GM21737 (cell line): ENCODE data around the gene SPAG16.
"Not testable (repeated sequence)": the region's sequence is repeated elsewhere in the genome, so short reads cannot be mapped to it uniquely, and the experiment has no call there.

Source experiments
- ATAC-seq: cut with Tn5 transposase; IDR thresholded peaks from one replicate; pipeline ENCODE4 v1.9.1; 2021; ENCODE audit warnings: mild to moderate bottlenecking, moderate library complexity; ENCODE audit not compliant: unreplicated experiment

Gene SPAG16

GRCh38 chr2:213688825-213689224 is 404.6 kb downstream of the SPAG16 start:
- ATAC-seq = not testable (repeated sequence)

DNA sequence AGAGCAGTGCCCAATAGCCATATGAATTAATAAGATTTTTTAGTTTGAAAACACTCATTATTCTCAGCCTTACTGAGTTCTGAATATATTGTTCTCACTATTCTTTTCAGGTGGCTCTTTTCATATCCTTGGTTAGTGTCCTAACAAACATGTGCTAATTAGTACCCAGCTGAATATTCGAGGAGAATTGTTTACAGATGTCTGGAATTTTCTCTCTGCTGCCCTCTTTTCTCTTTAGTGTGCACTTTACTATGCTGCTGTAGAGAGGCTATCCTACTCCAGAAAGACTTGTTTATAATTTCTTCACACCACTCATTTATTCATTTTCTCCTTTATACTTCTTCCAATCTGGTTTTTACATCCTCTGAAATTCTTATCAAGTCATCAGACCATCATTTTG is 405.3 kb downstream of the SPAG16 start:
- ATAC-seq = no peak

GRCh38 chr2:213691351-213691750 is 407.1 kb downstream of the SPAG16 start:
- ATAC-seq = no peak

- no peak for ATAC-seq
Measured at GRCh38 chr2:213696442-213696841, 412.2 kb downstream of the SPAG16 start.

DNA sequence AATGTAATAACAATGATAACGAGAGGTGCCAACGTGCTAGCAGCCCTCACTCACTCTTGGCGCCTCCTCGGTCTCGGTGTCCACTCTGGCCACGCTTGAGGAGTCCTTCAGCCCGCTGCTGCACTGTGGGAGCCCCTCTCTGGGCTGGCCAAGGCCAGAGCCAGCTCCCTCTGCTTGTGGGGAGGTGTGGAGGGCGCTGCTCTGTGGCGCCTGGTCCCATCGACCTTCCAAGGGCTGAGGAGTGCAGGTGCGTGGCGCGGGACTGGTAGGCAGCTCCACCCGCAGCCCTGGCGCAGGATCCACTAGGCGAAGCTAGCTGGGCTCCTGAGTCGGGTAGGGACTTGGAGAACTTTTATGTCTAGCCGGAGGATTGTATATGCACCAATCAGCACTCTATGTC is 417.1 kb downstream of the SPAG16 start:
- ATAC-seq = not testable (repeated sequence)

GRCh38 chr2:213703406-213704098 is 419.3 kb downstream of the SPAG16 start:
- ATAC-seq = no peak

- ATAC-seq = no peak
Measured at GRCh38 chr2:213710164-213710563, 425.9 kb downstream of the SPAG16 start.

GRCh38 chr2:213718411-213718810 is 434.1 kb downstream of the SPAG16 start:
- not testable (repeated sequence) for ATAC-seq

GRCh38 chr2:213722565-213722964 is 438.3 kb downstream of the SPAG16 start:
- ATAC-seq = no peak

- ATAC-seq = no peak
Measured at GRCh38 chr2:213723041-213723560, 438.8 kb downstream of the SPAG16 start.

DNA sequence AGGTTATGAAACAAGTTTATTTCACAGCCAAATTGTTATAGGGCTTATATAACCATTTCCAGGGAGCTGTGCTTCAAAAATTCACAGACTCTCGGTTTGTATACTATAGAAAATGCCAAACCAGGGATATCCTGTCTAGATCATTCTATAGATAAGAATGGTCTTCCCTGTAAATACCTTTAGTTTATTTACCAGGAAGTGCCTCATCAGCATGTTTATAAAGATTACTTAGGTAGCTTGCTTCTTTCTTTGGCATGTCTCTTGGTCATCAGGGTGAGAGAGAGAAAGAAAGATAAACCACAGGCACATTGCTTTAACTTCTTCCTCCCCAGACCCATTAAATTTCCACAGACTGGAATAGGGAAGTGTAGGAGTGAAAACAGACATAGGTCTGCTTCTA is 439.4 kb downstream of the SPAG16 start:
- ATAC-seq = no peak

- ATAC-seq = no peak
Measured at GRCh38 chr2:213726101-213726500, 441.8 kb downstream of the SPAG16 start.

DNA sequence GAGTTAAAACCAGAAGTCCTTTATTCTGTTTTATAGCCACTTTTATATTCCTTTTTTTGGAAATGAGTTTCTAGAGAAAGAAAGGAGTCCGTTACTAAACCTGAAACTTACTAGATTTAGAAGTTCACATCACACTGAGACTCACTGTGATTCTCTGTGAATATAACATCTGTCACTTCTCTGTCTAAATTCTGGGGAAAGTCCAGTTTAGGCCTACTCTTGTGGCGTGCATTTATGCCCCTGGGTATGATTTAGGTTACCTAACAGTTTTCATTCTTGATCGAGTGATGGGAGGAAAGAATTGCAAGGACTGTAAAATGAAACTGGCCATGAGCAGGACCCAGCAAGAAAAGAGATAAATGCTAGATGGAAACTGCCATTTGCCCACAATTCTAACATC is 449.6 kb downstream of the SPAG16 start:
- peak; percentile 80 for ATAC-seq

DNA sequence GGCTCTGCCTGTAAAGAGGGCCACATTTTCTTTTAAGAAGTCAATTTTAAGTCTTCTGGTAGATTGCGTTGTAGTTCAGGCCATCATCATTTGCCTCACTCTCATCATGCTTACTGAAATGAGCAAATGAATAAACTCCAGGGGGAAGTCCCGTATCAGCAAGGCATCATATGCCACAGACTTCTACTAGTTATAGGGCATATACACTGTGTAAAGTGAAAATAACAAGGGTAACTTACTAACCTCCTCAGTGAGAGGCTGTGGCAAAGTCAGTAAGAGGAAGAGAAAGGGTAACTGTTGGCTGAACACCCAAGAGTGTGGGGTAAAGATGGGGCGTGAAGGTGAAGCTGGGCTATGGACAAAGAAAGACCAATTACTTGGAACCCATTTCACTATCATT is 456.2 kb downstream of the SPAG16 start:
- ATAC-seq = peak; percentile 70

GRCh38 chr2:213751446-213751845 is 467.2 kb downstream of the SPAG16 start:
- peak; percentile 79 for ATAC-seq

GRCh38 chr2:213752575-213752974 is 468.3 kb downstream of the SPAG16 start:
- ATAC-seq = no peak

DNA sequence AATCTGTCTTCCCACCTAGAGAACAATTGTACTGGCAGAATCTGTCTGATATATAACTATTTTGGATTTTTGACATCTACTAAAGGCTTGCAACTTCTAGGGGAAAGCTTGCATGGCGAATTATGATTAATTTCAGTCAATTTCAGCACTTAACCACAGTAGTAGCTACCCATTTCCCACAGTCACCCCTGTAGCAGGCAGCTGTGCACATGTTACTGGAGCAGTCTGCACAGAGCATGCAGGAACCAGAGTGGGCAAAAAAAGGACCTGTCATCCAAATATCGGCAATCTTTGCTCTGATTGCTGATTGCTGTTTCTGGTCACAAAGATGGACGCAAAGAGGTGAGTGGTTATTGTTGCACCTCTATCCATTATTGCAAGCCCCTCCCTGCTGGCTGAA is 473.3 kb downstream of the SPAG16 start:
- ATAC-seq = no peak

DNA sequence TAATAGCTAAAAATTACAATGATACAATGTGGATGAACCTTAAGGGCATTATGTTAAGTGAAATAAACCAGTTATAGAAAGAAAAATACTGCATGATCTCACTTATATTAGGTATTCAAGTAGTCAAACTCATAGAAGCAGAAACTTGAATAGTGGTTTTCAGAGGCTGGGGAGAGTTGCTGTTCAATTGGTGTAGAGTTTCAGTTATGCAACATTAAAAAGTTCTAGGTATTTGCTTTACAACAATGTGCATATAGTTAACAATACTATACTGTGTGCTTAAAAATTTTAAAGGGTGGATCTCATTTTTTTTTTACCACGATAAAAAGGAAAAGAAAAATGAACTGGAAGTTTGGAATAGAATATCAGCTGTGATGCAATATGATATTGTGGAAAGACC is 479.1 kb downstream of the SPAG16 start:
- ATAC-seq = no peak

DNA sequence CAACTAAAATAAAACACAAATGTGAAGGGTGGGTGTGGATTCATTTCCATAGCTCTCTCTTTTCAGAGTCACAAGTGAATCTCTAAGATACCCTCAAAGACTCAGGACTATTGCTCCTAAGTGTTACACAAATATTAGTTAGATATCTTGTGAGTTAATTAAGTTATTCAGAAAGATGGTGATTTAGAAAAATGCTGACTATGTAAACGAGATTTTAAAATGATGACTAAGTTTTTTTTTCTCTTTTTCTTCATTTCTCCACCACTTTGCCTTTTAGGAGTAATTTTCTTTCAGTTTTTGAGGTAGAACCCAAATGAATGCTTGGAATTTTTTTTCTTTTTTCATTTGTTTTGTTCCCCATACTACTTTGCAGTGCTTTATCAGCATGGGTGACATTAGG is 479.7 kb downstream of the SPAG16 start:
- no peak for ATAC-seq

DNA sequence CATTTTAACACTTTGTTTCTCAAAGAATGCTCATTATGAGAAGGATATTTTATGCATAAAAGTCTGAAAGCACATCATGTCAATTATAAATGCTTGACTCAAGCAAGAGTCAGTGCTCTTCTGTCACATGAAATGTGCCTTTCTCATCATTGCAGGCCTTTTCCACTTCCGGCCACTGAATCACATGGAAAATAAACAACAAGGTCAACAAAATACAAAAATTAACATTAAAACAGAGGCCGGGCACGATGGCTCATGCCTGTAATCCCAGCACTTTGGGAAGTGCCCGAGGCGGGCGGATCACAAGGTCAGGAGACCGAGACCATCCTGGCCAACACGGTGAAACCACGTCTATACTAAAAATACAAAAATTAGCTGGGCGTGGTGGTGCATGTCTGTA is 480.6 kb downstream of the SPAG16 start:
- ATAC-seq = no peak

- peak; percentile 40 for ATAC-seq
Measured at GRCh38 chr2:213766062-213766461, 481.8 kb downstream of the SPAG16 start.

- ATAC-seq = peak; percentile 96
Measured at GRCh38 chr2:213766465-213766901, 482.2 kb downstream of the SPAG16 start.

- ATAC-seq = no peak
Measured at GRCh38 chr2:213787869-213788268, 503.6 kb downstream of the SPAG16 start.
